Neutrophil (primary cell): ENCODE measurements around the gene NT5DC2.

Experiments
- H3K27ac ChIP-seq: fragments of 200-600 bp; sonication (generic); 2 replicates; pipeline ENCODE4 v1.5.1; 2016; ENCODE audit warnings: mild to moderate bottlenecking, moderate library complexity
- H3K27me3 ChIP-seq: fragments of 200-600 bp; sonication (generic); 2 replicates; pipeline ENCODE4 v1.6.0; 2016; ENCODE audit warnings: mild to moderate bottlenecking
- H3K36me3 ChIP-seq: fragments of 200-600 bp; sonication (generic); 2 replicates; pipeline ENCODE4 v1.5.1; 2017
- H3K4me1 ChIP-seq, 2 experiments: fragments of 200-600 bp in 1 of 2; sonication (generic) in 1 of 2; 1 replicate in 1 of 2; 2 replicates in 1 of 2; pipeline versions ENCODE4 v1.5.1 to v1.6.1; 2013 to 2016; ENCODE audit warnings: low read depth in 1 of 2, low read length in 1 of 2, mild to moderate bottlenecking in 1 of 2, moderate library complexity in 1 of 2; ENCODE audit not compliant: control insufficient read depth in 1 of 2, insufficient read depth in 1 of 2
- H3K4me3 ChIP-seq, 2 experiments: fragments of 200-600 bp in 1 of 2; sonication (generic) in 1 of 2; 1 replicate in 1 of 2; 2 replicates in 1 of 2; pipeline ENCODE4 v1.5.1; 2013 to 2016; ENCODE audit warnings: low read depth in 1 of 2, low read length in 1 of 2, mild to moderate bottlenecking in 1 of 2, moderate library complexity in 1 of 2
- H3K9me3 ChIP-seq: fragments of 200-600 bp; sonication (generic); 2 replicates; pipeline ENCODE4 v1.5.1; 2016
- TF ChIP-seq, protein P1 (sequence below): fragments of 200-600 bp; sonication (generic); IDR thresholded peaks from 2 replicates; pipeline ENCODE4 v1.5.1; 2016; ENCODE audit warnings: antibody characterized with exemption

NT5DC2 gene

DNA sequence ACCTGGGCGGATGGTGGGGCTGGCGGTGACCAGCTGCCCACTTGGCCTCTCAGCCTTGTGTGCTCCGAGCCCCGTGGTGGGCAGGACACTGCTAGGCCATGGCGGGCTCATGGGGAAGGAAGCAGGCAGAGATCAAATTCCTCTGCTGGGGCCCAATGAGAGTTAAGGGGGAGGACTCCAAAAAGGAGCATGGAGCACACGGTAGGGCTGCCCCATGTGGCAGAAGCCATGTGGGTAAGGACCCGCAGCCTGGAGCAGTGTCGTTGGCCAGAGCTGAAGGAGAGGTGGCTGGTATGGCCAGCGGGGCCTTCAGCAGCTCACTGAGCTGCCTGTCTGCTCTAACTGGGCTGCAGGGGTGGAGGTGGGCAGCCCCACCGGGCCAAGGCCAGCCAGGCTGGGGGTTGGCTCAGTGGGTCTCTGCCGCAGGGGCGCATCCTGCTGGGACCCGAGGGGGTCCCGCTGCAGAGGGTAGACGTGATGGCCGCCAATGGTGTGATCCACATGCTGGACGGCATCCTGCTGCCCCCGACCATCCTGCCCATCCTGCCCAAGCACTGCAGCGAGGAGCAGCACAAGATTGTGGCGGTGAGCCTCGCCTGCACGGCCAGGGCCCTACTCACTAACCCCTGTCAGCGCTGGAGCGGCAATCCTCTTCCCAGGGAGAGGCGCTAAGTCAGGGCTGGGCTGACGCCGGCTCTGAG, 27.2 kb downstream of the NT5DC2 start:
- no peaks in the 10 kb centered on the region for H3K9me3 ChIP-seq
- TF ChIP-seq, protein P1, sequence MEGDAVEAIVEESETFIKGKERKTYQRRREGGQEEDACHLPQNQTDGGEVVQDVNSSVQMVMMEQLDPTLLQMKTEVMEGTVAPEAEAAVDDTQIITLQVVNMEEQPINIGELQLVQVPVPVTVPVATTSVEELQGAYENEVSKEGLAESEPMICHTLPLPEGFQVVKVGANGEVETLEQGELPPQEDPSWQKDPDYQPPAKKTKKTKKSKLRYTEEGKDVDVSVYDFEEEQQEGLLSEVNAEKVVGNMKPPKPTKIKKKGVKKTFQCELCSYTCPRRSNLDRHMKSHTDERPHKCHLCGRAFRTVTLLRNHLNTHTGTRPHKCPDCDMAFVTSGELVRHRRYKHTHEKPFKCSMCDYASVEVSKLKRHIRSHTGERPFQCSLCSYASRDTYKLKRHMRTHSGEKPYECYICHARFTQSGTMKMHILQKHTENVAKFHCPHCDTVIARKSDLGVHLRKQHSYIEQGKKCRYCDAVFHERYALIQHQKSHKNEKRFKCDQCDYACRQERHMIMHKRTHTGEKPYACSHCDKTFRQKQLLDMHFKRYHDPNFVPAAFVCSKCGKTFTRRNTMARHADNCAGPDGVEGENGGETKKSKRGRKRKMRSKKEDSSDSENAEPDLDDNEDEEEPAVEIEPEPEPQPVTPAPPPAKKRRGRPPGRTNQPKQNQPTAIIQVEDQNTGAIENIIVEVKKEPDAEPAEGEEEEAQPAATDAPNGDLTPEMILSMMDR, result no peak

DNA sequence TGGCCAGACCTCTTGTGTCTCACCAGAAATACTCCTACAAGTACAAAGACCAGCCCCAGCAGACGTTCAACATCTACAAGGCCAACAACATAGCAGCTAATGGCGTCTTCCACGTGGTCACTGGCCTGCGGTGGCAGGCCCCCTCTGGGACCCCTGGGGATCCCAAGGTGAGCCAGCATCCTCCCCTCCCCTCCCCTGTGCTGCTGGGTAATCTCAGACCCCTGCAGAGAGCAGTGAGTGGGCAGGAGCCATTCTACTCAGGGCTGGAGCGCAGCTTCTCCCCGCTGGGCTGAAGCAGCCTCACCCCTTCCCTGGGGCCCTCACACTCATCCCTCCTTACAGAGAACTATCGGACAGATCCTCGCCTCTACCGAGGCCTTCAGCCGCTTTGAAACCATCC, 28.7 kb downstream of the NT5DC2 start:
- Histone ChIP-seq H3K27ac (no peak overlapping the region), H3K36me3 (no peaks in the 10 kb centered on the region), H3K4me1 (no peaks in the 10 kb centered on the region), H3K4me3 (no peak overlapping the region), H3K9me3 (no peaks in the 10 kb centered on the region), H3K27me3 (peaks cover 47% of the 10 kb centered on the region)
- TF ChIP-seq, protein P1, result no peak

More for the DNA sequence above, 27.2 kb downstream of the NT5DC2 start:
- H3K27me3 ChIP-seq, result peaks cover 36% of the 10 kb centered on the region
- no peak overlapping the region for H3K4me3 ChIP-seq
- H3K27ac ChIP-seq, result no peak overlapping the region
- H3K36me3 ChIP-seq, result no peaks in the 10 kb centered on the region
- no peaks in the 10 kb centered on the region for H3K4me1 ChIP-seq

DNA sequence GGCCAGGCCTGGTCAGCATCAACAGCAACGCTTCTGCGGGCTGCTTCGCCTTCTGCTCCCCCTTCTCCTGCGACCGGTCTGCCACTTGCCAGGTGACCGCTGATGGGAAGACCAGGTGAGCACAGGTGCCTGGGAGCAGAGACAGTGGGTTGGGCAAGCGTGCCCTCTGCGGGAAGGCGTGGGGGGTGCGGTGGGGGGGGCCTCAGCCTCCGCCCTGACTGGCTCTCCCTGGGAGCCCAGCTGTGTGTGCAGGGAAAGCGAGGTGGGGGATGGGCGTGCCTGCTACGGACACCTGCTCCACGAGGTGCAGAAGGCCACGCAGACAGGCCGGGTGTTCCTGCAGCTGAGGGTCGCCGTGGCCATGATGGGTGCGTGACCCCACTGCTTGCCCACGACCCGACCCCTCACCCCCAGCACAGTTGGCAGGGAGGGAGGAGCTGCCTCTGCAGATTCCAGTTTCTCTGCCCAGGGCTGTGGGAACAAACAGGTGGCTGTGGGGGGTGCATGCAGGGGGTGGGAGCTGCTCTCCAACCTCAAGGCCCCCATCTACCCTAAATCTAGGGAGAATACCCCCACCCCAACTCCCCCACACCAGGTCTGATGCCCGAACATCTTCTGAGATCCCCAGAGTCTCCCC, 29.8 kb downstream of the NT5DC2 start:
- Histone ChIP-seq H3K27ac (no peak overlapping the region), H3K4me3 (no peak overlapping the region), H3K27me3 (peaks cover 48% of the 10 kb centered on the region), H3K36me3 (no peaks in the 10 kb centered on the region), H3K9me3 (no peaks in the 10 kb centered on the region), H3K4me1 (peaks cover 5 to 6% of the 10 kb centered on the region in 2 experiments)
- TF ChIP-seq, protein P1, result no peak

DNA sequence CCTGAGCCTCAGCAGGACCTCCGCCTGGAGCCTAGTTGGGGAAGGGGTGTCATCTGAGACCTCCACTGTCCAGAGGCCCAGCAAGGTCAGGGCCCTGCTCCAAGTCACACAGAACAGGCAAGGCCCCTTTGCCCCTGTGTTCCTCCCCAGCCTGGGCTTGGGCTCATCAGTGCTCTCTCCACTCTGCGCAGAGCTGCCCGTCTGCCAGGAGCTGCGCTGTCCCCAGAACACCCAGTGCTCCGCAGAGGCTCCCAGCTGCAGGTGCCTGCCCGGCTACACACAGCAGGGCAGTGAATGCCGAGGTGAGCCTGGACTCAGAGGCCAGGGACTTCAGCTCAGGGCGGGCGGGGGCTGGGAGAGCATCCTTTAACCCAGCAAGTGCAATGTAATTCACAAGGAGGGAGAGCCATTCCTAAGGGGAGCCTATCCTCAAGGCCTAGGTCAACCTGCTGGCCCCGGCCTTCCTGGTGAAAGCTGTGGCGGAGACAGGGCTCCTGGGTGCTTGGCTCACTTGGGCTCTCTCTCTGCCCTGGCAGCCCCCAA, 30.8 kb downstream of the NT5DC2 start:
- Histone ChIP-seq H3K4me1 (peaks cover 15 to 16% of the 10 kb centered on the region in 2 experiments), H3K27me3 (peaks cover 48% of the 10 kb centered on the region), H3K9me3 (no peaks in the 10 kb centered on the region), H3K36me3 (no peaks in the 10 kb centered on the region), H3K4me3 (no peak overlapping the region), H3K27ac (no peak overlapping the region)
- TF ChIP-seq, protein P1, result no peak

DNA sequence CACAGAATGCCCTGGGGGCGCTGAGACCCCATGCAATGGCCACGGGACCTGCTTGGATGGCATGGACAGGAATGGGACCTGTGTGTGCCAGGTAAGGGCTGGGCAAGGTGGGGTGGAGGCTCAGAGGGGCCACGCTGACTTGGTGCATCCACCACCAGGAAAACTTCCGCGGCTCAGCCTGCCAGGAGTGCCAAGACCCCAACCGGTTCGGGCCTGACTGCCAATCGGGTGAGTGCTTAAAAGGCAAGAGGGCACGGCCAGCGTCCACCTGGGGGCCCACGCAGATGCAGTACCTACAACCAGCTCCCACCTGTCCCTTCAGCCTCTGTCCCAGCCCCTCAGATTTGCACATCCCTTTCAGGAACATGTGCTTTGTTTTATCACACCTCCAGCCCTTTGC, 31.7 kb downstream of the NT5DC2 start:
- Histone ChIP-seq H3K9me3 (no peaks in the 10 kb centered on the region), H3K4me3 (no peak overlapping the region), H3K27me3 (peaks cover 57% of the 10 kb centered on the region), H3K36me3 (no peaks in the 10 kb centered on the region), H3K4me1 (peaks cover 22% of the 10 kb centered on the region in 2 experiments), H3K27ac (no peak overlapping the region)
- TF ChIP-seq, protein P1, result no peak
